Stimulated activated effector memory CD8-positive, alpha-beta T cell treated with anti-CD3 and anti-CD28 coated beads, Interleukin-12 subunit alpha, Interleukin-12 subunit beta, amount 100 ng/mL, for 72 hours (primary cell): ENCODE results near the gene AUTS2.

Experiments
- ATAC-seq: fragments of 150-1000 bp; cut with Tn5 transposase; 2 replicates; pipeline ENCODE4 v1.10.0; 2021
- DNase-seq, 2 donors: peaks; one replicate each; pipeline ENCODE4 v3.0.0; 2021 to 2022; ENCODE audit warnings: low spot score in 2 of 2
- H3K27ac Mint-ChIP-seq: one replicate; pipeline ENCODE4 v1.8.0; 2022; ENCODE audit warnings: mild to moderate bottlenecking, mixed read lengths
- H3K36me3 Mint-ChIP-seq: one replicate; pipeline ENCODE4 v1.8.0; 2022; ENCODE audit warnings: mild to moderate bottlenecking, mixed read lengths
- H3K4me1 Mint-ChIP-seq: one replicate; pipeline ENCODE4 v1.8.0; 2022; ENCODE audit warnings: mixed read lengths
- H3K4me3 Mint-ChIP-seq: one replicate; pipeline ENCODE4 v1.8.0; 2022; ENCODE audit warnings: mild to moderate bottlenecking, mixed read lengths
- H3K9me3 Mint-ChIP-seq: one replicate; pipeline ENCODE4 v1.8.0; 2022; ENCODE audit warnings: mixed read lengths

Gene AUTS2

GRCh38 chr7:70134029-70134770, 535.9 kb downstream of the AUTS2 start:
- Mint-ChIP-seq H3K9me3 (no peaks in the 10 kb centered on the region), H3K27ac (no peak overlapping the region), H3K36me3 (no peaks in the 10 kb centered on the region), H3K4me3 (no peak overlapping the region), H3K4me1 (no peaks in the 10 kb centered on the region)
- ATAC-seq (no peak), DNase-seq (no peak)

GRCh38 chr7:70135656-70136055, 537.4 kb downstream of the AUTS2 start:
- no peaks in the 10 kb centered on the region for H3K4me1 Mint-ChIP-seq
- no peaks in the 10 kb centered on the region for H3K9me3 Mint-ChIP-seq
- no peaks in the 10 kb centered on the region for H3K36me3 Mint-ChIP-seq
- ATAC-seq = no peak
- H3K27ac Mint-ChIP-seq = no peak overlapping the region
- DNase-seq = no peak
- H3K4me3 Mint-ChIP-seq = no peak overlapping the region

- H3K9me3 Mint-ChIP-seq = no peaks in the 10 kb centered on the region
- no peaks in the 10 kb centered on the region for H3K36me3 Mint-ChIP-seq
- ATAC-seq = no peak
- no peak for DNase-seq
- H3K27ac Mint-ChIP-seq = no peak overlapping the region
- H3K4me3 Mint-ChIP-seq = no peak overlapping the region
- no peaks in the 10 kb centered on the region for H3K4me1 Mint-ChIP-seq
Measured at GRCh38 chr7:70137126-70137525, 538.9 kb downstream of the AUTS2 start.

GRCh38 chr7:70142247-70142932, 544.1 kb downstream of the AUTS2 start:
- Mint-ChIP-seq H3K36me3 (no peaks in the 10 kb centered on the region), H3K27ac (no peak overlapping the region), H3K9me3 (no peaks in the 10 kb centered on the region), H3K4me1 (no peaks in the 10 kb centered on the region), H3K4me3 (no peak overlapping the region)
- DNase-seq = no peak
- no peak for ATAC-seq

- Mint-ChIP-seq H3K4me1 (no peaks in the 10 kb centered on the region), H3K27ac (no peak overlapping the region)
- DNase-seq = no peak
Measured at GRCh38 chr7:70143075-70144044, 545.1 kb downstream of the AUTS2 start.

GRCh38 chr7:70148997-70149396, 550.7 kb downstream of the AUTS2 start:
- no peak overlapping the region for H3K27ac Mint-ChIP-seq
- H3K9me3 Mint-ChIP-seq = peaks cover 5% of the 10 kb centered on the region
- H3K4me3 Mint-ChIP-seq = no peak overlapping the region
- ATAC-seq (no peak), DNase-seq (no peak)
- H3K4me1 Mint-ChIP-seq = no peaks in the 10 kb centered on the region
- H3K36me3 Mint-ChIP-seq = no peaks in the 10 kb centered on the region

More at GRCh38 chr7:70143075-70144044, 545.1 kb downstream of the AUTS2 start:
- no peak for ATAC-seq
- H3K9me3 Mint-ChIP-seq = no peaks in the 10 kb centered on the region
- no peaks in the 10 kb centered on the region for H3K36me3 Mint-ChIP-seq
- no peak overlapping the region for H3K4me3 Mint-ChIP-seq

GRCh38 chr7:70152313-70152712, 554.0 kb downstream of the AUTS2 start:
- DNase-seq (no peak), ATAC-seq (no peak)
- Mint-ChIP-seq H3K36me3 (no peaks in the 10 kb centered on the region), H3K4me3 (no peak overlapping the region), H3K4me1 (no peaks in the 10 kb centered on the region), H3K27ac (no peak overlapping the region), H3K9me3 (peaks cover 5% of the 10 kb centered on the region)

- peaks cover 5% of the 10 kb centered on the region for H3K9me3 Mint-ChIP-seq
- H3K27ac Mint-ChIP-seq = no peak overlapping the region
- H3K4me1 Mint-ChIP-seq = no peaks in the 10 kb centered on the region
- DNase-seq = no peak
- no peak for ATAC-seq
- no peaks in the 10 kb centered on the region for H3K36me3 Mint-ChIP-seq
- H3K4me3 Mint-ChIP-seq = no peak overlapping the region
Measured at GRCh38 chr7:70153933-70154332, 555.7 kb downstream of the AUTS2 start.

GRCh38 chr7:70154521-70155180, 556.4 kb downstream of the AUTS2 start:
- Mint-ChIP-seq H3K4me1 (no peaks in the 10 kb centered on the region), H3K9me3 (peaks cover 5% of the 10 kb centered on the region), H3K4me3 (no peak overlapping the region), H3K36me3 (no peaks in the 10 kb centered on the region), H3K27ac (no peak overlapping the region)
- no peak for DNase-seq
- ATAC-seq = no peak

- ATAC-seq (no peak), DNase-seq (no peak)
- Mint-ChIP-seq H3K4me3 (no peak overlapping the region), H3K9me3 (peaks cover 5% of the 10 kb centered on the region), H3K36me3 (no peaks in the 10 kb centered on the region), H3K4me1 (no peaks in the 10 kb centered on the region), H3K27ac (no peak overlapping the region)
Measured at GRCh38 chr7:70156057-70156456, 557.8 kb downstream of the AUTS2 start.

GRCh38 chr7:70159121-70159520, 560.8 kb downstream of the AUTS2 start:
- H3K9me3 Mint-ChIP-seq = no peaks in the 10 kb centered on the region
- no peaks in the 10 kb centered on the region for H3K36me3 Mint-ChIP-seq
- no peak for ATAC-seq
- H3K4me1 Mint-ChIP-seq = no peaks in the 10 kb centered on the region
- DNase-seq = no peak
- H3K27ac Mint-ChIP-seq = no peak overlapping the region
- no peak overlapping the region for H3K4me3 Mint-ChIP-seq

- peaks cover 4% of the 10 kb centered on the region for H3K9me3 Mint-ChIP-seq
- no peaks in the 10 kb centered on the region for H3K4me1 Mint-ChIP-seq
- ATAC-seq = no peak
- no peaks in the 10 kb centered on the region for H3K36me3 Mint-ChIP-seq
- no peak overlapping the region for H3K4me3 Mint-ChIP-seq
- no peak overlapping the region for H3K27ac Mint-ChIP-seq
- DNase-seq = no peak
Measured at GRCh38 chr7:70165477-70166170, 567.3 kb downstream of the AUTS2 start.

GRCh38 chr7:70171369-70171920, 573.2 kb downstream of the AUTS2 start:
- peaks cover 2% of the 10 kb centered on the region for H3K9me3 Mint-ChIP-seq
- no peak overlapping the region for H3K27ac Mint-ChIP-seq
- no peaks in the 10 kb centered on the region for H3K4me1 Mint-ChIP-seq
- ATAC-seq (no peak), DNase-seq (no peak)
- H3K36me3 Mint-ChIP-seq = no peaks in the 10 kb centered on the region
- no peak overlapping the region for H3K4me3 Mint-ChIP-seq

GRCh38 chr7:70177166-70177565, 578.9 kb downstream of the AUTS2 start:
- no peaks in the 10 kb centered on the region for H3K9me3 Mint-ChIP-seq
- ATAC-seq = peak; percentile 96
- H3K27ac Mint-ChIP-seq = peak overlapping the region; percentile 72
- peaks cover 16% of the 10 kb centered on the region for H3K4me1 Mint-ChIP-seq
- no peak for DNase-seq
- H3K4me3 Mint-ChIP-seq = no peak overlapping the region
- H3K36me3 Mint-ChIP-seq = peaks cover 7% of the 10 kb centered on the region
